Effector CD4-positive, alpha-beta T cell (primary cell): Measurements from ENCODE around the gene CCDC83.
"Not testable (repeated sequence)": the region's sequence is repeated elsewhere in the genome, so short reads cannot be mapped to it uniquely, and the experiment has no call there.

ENCODE experiments used
- DNase-seq: peaks from one replicate; pipeline ENCODE4 v3.0.0-alpha.2; 2020

Gene CCDC83

DNA sequence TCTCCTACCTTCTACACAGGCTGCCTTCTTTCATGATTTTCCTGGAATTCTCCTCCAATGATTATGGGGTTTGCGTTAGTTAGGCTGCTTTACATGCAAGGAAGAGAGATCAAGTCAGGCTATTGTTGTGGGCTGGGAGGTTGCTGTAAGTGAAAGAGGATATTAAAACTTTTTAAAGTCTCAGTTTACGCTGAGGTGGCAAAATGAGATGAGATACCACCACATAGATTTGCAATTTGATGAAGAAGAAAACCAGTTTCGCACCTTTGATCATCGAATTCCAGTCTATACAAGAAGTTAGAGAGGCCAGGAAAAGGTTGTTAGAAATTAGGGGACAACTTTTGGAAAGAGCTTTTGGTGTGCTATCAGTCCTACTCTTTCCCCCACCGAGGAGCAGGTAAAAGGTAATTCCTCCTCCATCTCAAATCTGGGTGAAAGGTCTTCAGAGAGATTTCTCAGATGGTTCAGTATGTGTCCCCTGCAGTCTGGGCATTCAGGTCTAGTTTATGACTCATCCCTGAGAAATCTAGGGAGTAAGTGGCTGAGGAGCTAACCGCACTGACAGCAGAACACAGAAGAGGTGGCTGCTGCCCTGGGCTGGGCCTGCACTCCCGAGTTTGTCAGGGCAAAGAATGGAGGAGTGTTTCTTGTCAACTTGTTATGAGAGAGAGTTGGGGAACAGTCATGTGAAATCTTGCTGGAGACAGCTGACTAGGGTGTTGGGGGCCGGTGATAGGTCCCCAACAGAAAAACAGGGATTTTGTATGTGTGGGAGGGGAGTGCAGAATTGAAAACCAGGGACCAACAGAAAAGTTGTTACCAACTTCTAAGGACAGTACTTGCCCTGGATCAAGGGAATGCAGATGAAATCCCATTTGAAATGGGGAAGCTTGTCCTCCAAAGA, 34.7 kb downstream of the CCDC83 start:
- DNase-seq, result no peak

DNA sequence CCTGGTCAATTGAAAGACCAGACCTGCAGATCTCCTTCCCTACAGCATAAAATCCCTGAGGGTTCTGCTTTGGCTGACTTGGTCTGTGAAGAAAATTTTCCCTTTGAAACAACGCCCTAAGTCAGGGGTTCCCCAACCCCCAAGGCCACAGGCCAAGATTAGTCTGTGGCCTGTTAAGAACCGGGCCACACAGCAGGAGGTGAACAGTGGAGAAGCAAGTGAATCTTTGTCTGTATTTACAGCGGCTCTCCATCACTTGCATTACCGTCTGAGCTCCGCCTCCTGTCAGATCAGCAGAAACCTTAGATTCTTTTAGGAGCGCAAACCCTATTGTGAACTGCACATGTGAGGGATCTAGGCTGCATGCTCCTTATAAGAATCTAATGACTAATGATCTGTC, 38.2 kb downstream of the CCDC83 start:
- DNase-seq, result no peak

DNA sequence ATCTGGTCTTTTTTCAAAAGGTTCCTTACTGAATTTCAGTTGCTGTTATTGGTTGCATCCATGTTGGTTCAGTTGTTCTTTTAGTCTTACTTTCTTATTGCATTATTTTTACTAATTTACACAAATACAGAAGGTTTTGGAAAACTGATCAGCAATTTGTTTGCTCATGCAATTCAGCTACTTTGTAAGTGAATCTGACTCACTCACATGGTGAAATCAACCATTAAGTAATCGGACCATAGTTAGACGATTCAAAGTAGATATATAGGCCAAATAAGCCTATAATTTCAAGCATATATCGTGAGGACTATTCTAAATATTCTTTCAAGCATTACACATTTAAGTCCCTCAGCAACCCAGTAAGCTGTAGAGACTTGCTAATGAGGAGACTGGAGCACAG, 41.7 kb downstream of the CCDC83 start:
- no peak for DNase-seq

DNA sequence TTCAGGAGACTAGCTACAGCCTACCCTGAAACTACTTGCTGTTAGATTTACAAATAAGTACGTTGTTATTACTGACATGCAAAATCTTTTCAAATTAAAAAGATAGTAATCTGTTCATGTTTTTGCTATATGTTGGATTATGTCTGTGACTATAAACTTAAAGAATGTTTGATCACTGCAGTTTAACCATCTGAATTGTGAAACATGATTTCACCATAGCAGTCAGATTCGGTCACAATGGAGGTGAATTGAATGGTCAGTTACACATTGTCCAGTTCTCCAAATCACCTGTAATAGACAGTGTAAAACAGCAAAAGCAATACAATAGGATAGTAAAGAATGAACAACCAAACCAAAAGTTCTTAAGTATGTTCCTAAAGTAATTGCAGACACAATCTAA, 43.3 kb downstream of the CCDC83 start:
- DNase-seq, result no peak

DNA sequence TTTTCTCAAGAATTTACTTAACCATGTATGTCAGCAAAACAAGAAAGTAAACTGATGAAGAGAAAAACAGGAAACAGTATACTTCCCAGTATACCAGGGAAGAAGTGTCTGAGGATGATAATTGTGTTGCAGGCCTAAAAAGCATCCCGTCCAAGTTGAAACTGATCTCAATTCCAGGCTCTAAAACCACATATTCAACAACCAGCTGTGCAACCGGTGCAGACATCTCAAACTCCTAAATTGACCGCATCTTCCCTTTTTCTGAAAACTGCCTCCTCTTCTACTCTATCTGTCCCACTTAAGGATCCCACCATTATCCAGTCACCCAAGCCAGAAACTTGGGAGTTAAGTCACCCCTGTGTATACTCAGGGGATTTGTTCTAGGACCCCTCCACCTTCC, 47.2 kb downstream of the CCDC83 start:
- DNase-seq, result no peak

DNA sequence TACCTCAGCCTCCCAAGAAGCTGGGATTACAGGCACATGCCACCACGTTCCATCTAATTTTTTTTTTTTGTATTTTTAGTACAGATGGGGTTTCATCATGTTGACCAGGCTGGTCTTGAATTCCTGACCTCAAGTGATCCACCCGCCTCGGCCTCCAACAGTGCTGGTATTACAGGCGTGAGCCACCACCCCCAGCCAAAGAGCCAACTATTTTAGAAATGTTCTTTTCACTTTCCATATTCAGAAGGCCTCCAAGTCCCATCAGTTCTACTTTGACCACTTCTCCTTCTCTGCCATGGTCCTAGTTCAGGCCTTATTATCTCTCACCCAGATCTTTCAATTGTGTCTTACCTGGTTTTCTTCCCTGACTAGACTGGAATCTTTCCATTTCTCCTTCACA, 48.2 kb downstream of the CCDC83 start:
- no peak for DNase-seq

DNA sequence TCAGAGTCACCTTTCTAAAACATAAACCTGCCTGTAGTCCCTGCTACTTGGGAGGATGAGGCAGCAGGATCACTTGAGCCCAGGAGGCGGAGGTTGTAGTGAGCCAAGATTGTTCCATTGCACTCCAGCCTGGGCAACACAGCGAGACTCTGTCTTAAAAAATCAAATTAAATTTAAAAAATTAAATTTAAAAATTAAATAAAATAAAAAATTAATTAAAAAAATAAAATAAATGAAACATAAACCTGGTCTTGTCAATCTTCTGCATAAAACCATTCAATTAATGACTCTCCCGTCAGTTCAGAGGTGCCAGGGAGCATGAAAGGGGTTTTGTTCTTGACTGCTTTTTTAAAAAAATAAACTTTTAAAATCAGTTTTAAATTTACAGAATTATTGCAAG, 48.6 kb downstream of the CCDC83 start:
- no peak for DNase-seq

DNA sequence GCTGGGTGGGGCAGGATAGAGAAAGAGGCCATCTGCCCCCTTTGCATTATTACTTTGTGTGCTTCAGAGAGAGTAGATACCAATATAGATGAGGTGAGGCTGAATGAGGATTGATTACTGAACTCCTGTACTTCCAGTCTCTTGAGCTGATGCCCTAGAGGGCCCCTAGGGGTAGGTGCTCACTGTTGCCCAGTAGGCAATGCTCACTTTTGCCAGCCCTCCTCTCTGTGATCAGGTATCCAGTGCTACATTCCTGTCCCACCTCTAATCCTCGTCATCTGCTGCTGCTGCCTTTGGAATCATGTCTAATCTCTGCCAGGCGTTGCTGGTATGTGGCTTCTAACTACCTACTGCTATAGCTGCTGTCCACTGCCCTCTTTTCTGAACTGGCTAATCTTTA, 57.2 kb downstream of the CCDC83 start:
- no peak for DNase-seq

DNA sequence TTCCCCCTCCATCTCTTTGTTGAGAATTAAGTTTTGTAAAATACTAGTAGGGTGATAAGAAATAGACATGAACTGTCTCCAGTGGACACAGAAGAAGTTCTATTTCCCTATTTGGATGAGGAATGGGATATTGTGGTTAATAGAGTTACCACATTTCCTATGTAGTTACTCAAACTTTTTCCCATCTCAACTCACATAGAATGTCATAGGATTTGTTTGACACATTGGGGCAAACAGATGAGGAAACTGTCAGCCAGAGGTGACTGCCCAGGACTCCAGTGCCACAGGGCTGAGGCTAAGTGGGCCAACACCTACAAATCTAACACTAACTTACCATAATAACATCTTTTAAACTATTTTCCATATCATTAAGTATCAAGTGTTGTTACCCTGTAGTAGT, 58.3 kb downstream of the CCDC83 start:
- DNase-seq, result no peak

DNA sequence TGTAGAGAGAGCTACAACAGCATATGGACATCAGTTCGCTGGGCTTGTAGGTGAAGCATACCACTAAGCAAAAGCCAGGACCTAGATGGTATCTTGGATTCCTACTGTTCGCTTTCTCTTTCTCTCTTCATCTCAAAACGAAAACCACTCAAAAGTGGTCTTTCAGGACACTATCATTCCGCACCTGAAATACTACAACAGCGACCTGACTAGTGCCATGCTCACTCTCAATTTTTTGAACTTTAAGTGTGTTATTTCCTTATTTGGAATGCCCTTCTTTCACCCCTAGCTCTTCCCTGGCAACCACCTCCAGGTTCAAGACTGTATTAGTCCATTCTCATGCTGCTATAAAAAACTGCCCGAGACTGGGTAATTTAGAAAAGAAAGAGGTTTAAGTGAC, 59.2 kb downstream of the CCDC83 start:
- DNase-seq, result no peak

DNA sequence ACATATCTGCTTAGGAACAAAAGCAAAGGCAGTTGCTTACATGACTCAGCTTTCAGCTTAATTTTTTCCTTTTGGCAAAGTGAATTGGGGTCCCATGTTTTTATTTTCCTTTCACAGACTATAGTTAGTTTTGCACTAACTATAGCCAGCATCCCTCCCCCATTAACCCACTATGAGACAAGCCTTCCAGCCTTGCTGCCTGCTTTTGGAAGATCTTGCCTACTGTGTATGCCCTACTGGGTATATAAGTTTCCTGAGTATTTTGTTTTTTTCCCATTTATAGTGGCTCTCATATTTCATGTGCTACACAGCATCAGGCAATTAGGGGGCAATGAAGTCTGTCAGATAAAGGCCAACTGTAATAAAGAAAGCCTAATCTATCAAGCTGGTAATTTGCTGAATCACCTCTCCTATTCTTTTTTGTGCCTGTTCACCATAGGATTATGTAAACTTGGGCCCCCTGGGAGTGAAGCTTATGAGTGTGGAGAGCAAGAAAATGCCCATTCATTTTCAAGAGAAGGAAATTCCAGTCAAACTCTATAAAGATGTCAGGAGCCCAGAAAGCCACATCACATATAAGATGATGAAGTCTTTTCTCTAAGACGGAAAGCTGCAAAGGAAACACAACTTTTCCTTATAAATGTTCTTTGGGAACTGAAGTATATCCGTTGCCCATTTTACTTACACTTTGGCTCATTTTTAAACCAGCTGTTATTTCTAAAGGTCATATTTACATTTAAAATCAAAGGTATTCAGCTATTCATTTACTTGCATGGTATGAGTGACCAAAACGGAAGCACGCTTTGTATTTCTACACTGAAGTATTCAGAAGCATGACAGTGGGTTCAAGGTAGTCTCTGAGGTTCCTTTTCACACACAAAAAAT, 64.0 kb downstream of the CCDC83 start:
- no peak for DNase-seq

DNA sequence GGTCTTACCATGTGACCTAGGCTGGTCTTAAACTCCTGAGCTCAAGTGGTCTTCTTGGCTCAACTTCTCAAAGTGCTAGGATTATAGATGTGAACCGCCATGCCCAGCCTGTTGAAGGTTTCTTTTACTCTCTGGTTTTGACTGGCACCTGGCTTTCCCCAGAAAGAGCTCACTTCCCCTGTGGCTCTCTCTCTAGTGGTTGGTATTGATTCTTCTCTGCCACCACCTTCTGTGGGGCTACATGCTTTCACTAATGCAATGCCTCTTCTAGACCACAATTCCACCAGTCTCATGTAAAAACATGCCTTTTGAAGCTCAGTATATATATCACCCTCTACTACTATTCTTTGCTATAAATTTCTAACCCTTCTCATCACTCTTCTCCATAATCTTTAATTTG, 67.2 kb downstream of the CCDC83 start:
- DNase-seq, result no peak

DNA sequence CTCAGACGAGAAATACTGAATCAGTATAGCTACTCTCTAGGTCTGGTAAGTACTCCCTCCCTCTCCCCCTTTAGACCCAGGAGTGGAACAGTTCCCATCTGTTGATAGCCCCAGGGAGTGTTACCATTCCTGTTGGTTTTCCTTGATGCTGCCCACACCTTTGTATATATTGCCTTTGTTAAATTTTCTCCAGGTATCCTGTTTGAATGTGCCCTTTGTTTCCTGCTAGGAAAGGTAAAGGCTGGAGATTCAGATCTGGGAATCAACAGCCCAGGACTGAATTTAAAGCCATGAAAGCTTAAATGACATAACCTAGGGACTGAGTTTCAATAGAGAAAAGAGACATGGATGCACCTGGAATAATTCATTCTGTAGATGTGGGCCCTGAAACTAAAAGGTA, 68.3 kb downstream of the CCDC83 start:
- DNase-seq, result no peak

DNA sequence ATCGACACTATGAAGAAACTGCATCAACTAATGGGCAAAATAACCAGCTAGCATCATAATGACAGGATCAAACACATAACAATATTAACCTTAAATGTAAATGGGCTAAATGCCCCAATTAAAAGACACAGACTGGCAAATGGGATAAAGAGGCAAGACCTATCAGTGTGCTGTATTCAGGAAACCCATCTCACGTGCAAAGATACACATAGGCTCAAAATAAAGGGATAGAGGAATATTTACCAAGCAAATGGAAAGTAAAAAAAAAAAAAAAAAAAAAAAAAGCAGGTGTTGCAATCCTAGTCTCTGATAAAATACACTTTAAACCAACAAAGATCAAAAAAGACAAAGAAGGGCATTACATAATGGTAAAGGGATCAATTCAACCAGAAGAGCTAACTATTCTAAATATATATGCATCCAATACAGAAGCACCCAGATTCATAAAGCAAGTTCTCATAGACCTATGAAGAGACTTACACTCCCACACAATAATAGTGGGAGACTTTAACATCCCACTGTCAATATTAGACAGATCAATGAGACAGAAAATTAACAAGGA, 71.6 kb downstream of the CCDC83 start:
- not testable (repeated sequence) for DNase-seq

DNA sequence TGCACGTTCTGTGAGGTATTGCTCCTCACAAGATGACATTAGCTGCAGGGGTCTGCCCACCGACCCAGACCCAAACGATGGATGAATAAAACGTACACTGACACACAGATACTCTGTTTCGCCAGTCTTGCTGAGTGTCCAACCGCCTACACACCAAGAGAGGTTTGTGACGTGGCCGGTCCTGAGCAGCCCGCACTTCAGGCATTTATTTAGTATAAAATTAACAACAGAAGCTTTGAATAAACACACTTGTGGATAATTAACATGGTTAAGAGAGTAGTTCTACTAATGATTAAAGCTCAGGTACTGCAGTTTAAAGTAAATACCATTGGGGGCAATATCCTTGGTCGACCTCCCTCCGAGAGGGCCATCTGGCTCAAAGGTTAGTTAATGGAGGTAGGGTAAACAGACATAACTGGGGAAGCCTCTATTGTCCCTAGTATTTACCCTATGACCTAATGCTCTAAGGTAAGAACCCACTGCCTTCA, 75.7 kb downstream of the CCDC83 start:
- DNase-seq, result no peak

DNA sequence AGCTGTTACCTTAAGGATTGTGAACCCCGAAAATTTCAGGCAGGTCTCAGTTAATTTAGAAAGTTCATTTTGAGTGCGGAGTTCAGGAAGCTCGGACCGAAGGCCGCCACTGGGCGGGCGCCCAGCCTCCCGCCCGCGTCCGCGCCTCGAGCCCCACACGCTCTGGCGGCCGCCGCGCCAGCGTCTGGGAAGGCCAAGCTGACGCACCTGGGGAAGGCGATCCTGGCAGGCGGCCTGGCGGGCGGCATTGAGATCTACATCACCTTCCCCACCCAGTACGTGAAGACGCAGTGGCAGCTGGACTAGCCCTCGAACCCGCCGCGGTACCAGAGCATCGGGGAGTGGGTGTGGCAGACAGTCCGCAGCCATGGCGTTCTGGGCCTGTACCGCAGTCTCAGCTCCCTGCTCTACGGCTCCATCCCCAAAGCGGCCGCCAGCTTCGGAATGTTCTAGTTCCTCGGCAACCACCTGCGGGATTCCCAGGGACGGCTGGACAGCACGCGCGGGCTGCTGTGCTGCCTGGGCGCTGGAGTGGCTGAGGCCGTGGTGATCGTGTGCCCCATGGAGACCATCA, 79.5 kb downstream of the CCDC83 start:
- no peak for DNase-seq

DNA sequence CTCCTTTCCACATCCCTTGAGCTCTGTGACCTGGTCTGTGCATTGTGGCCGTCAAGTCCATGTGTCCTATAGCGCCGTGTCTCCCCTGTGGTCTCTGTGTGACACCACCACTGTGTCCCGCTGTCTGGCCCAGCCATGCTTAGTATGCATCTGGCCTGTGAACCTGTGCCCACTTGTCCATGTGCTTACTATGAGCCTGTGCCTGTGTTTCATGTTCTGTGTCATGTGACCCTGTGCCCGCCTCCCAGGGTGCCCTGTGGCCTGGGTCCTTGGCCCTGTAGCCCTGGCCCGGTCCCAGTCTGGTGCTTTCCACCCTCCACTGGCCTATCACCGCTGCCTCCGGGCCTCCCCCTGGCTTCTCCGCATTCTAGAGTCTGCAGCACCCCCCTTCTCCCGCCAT, 80.6 kb downstream of the CCDC83 start:
- no peak for DNase-seq

DNA sequence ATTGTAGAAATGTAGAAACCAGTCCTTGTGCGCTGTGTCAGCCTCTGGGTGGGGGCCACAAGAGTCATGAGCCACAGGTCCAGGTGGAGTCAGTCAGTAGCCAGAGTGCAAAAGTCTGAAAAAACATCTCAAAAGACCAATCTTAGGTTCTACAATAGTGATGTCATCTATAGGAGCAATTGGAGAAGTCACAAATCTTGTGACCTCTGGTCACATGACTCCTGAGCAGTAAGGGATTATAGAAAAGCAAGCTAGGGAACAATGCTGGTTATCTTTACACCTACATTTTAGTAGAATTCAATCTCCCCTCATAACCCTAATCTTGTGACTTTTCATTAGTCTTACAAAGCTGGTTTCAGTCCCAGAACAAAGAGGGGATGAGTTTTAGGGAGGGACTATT, 82.7 kb downstream of the CCDC83 start:
- DNase-seq, result no peak

DNA sequence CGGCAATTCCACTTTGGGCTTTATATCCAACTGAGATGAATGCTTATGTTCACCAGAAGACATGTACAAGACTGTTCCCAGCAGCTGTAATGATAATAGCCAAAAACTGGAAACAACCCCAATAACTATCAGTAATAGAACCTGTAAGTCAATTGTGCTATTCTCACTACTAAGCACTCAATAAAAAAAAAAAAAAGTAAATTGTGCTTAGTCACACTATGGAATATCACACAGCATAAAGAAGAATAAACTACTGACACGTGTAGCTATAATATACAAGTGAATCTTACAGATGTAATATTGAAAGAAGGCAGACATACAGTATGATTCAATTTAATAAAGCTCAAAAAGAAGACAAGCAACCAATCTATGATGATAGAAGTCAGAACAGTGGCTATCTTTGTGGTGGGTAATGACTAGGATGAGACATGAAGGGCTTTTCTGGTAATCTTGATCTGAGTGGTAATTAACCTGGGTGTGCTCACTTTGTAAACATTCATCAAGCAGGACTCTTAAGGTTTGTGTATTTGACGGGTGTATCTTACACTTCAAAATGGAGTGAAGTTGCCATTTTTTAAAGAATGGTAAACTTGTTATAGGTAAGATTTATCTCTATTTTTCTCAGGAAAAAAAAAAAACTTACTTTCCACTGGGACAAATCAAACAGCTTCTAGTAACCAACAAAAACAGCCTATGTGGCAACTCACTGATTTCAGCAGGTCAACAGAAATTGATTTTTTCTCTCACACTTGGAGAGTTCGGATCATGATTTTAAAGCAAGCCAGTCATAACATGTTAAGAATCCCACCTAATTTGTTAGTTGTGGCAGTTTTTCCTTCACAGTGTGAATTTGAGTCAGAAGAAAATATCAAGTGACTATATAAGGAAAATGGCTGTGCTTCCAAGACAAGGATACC, 84.2 kb downstream of the CCDC83 start:
- DNase-seq, result no peak

DNA sequence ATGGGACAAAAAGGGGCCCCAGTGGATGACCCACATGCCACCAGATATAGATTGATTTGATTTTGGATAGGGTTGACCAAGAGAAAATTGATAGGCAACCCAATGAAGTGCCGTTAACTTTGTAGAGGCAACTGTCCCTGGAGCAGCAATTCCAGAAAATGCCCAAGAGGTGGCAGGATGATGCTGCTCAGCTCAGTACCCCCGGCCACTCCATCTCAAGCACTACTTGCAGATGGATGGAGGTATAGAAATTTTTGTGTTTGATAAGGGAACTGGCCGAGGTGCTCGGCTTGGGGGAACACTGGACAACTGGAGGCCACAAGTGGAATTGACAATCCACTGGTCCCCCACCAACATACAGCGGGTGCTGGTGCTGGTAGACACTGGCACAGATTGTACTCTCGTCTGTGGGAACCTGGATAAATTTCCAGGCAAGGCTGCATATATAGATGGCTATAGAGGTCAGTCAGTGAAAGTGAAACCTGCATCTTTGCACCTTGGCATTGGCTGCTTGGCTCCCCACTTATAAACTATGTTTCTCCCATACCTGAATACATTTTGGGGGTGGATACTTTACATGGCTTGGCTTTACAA, 86.3 kb downstream of the CCDC83 start:
- DNase-seq, result no peak

DNA sequence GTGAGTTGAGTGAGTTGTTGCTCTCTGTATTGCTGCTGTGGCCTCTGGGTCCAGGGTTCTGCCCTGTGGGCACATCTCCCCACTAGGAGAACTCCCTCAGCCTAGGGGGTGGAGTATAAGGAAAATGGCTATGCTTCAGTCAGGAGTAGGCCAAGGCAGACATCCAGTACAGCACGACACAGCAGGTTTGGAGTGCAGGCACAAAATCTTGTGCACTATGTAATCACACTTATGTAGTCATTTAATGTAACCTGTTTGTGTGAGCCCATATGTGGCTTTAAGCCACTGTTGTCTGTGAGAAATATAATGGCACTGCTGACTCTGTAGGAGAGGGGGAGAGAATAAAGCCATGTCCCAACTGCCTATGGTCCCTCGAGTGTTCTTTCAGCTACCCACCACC, 90.1 kb downstream of the CCDC83 start:
- no peak for DNase-seq

DNA sequence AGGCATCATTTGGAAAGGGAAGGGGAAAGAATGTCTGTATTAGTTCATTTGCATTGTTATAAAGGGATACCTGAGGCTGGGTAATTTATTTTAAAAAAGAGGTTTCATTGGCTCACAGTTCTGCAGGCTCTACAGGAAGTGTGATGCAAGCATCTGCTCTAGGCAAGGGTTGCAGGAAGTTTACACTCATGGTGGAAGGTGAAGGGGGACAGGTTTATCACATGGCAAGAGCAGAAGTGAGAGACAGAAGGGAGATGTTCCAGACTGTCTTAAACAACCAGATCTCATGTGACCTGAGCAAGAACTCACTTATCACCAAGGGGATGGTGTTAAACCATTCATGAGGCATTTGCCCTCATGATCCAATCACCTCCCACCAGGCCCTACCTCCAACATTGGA, 90.6 kb downstream of the CCDC83 start:
- no peak for DNase-seq
